Thyroid gland (tissue), 4 donors: Measurements from ENCODE around the gene RNF113B. TPM values are rescaled to one million over a fixed set of nuclear protein-coding genes. Genes with fewer than 3 reads are reported as not detected.
A peak's percentile ranks its signal among the peaks of the same experiment; 100 is the strongest.

ENCODE experiments used
- DNase-seq, 2 donors: peaks; one replicate each; pipeline ENCODE4 v3.0.0-alpha.2; 2019
- H3K27ac ChIP-seq, 3 donors: fragments of 200-600 bp; sonication (generic); 1 replicate in 2 of 3; 2 replicates in 1 of 3; pipeline ENCODE4 v1.5.1; 2016 to 2019; ENCODE audit warnings: mild to moderate bottlenecking in 1 of 3, moderate library complexity in 1 of 3
- H3K27me3 ChIP-seq: fragments of 200-600 bp; sonication (generic); one replicate; pipeline ENCODE4 v1.5.1; 2019
- H3K36me3 ChIP-seq, 2 donors: fragments of 200-600 bp; sonication (generic); one replicate each; pipeline ENCODE4 v1.5.1; 2016 to 2019
- H3K4me1 ChIP-seq, 2 donors: fragments of 200-600 bp; sonication (generic); one replicate each; pipeline ENCODE4 v1.5.1; 2017 to 2019
- H3K4me3 ChIP-seq, 3 donors: fragments of 200-600 bp; sonication (generic); replicated peaks in 1 of 3; 1 replicate in 2 of 3; 2 replicates in 1 of 3; pipeline ENCODE4 v1.5.1; 2016; ENCODE audit warnings: mild to moderate bottlenecking in 1 of 3
- H3K9me3 ChIP-seq: fragments of 200-600 bp; sonication (generic); one replicate; pipeline ENCODE4 v1.5.1; 2017
- CTCF ChIP-seq, 6 experiments: fragments of 200-600 bp in 3 of 6; fragments of 450-650 bp in 3 of 6; sonication (generic) in 3 of 6; IDR thresholded peaks; one replicate each; pipeline ENCODE4 v1.5.1; 2016 to 2019; ENCODE audit warnings: antibody characterized with exemption in 6 of 6, mild to moderate bottlenecking in 2 of 6, inconsistent platforms in 1 of 6, moderate library complexity in 1 of 6
- POLR2A ChIP-seq, 2 donors: fragments of 450-650 bp; IDR thresholded peaks; one replicate each; pipeline ENCODE4 v1.6.1; 2017; ENCODE audit warnings: antibody characterized with exemption in 2 of 2, mild to moderate bottlenecking in 2 of 2, moderate library complexity in 1 of 2
- WGBS, 2 donors: methylation state at CpG; one replicate each; pipeline ENCODE4 v1.1.5; 2017; 5-methylcytosine and 5-hydroxymethylcytosine counted together
- intact Hi-C: fragments of 100-400 bp; cut with DNase I; formaldehyde crosslinking; loops from one replicate; pipeline ENCODE4 v1.15.1; 2023
- total RNA-seq, 4 donors: library from RNA; depleted of rRNA; stranded (reverse); fragments of >200 nt; gene quantifications; one replicate each; pipeline ENCODE4 v1.2.3, GENCODE V29; 2016

Gene RNF113B
- total RNA-seq, 4 donors from 2014 or later = not detected

- peak overlapping the region; percentile 80 to 95 (median 93) for H3K27ac ChIP-seq
- intact Hi-C loops = loop anchor here (10.0 kb wide), 1 partner anchor 69 kb away; no protein-coding TSS in a partner anchor
- no peaks in the 10 kb centered on the region for H3K36me3 ChIP-seq
- TF ChIP-seq CTCF (IDR thresholded peaks at IDR 0.05) (no peak), POLR2A (IDR thresholded peaks at IDR 0.05) (no peak)
- no peaks in the 10 kb centered on the region for H3K27me3 ChIP-seq
- no peak overlapping the region for H3K4me3 ChIP-seq
- peak; percentile 76 to 81 for DNase-seq
- H3K9me3 ChIP-seq = no peaks in the 10 kb centered on the region
- H3K4me1 ChIP-seq = peaks cover 53 to 64% of the 10 kb centered on the region in 2 donors
Measured at GRCh38 chr13:98223741-98224140, 46.7 kb upstream of the RNF113B start.

- Histone ChIP-seq H3K36me3 (no peaks in the 10 kb centered on the region), H3K27me3 (no peaks in the 10 kb centered on the region), H3K4me3 (no peak overlapping the region), H3K9me3 (no peaks in the 10 kb centered on the region), H3K27ac (peak overlapping the region; percentile 80 to 95 (median 93)), H3K4me1 (peaks cover 53 to 70% of the 10 kb centered on the region in 2 donors)
- DNase-seq = no peak
- intact Hi-C loops = loop anchor here (10.0 kb wide), 1 partner anchor 68 kb away; no protein-coding TSS in a partner anchor
- 82 to 90% methylated on average over 7 of the region's 7 CpGs for WGBS, 2 donors
- TF ChIP-seq CTCF (IDR thresholded peaks at IDR 0.05) (no peak), POLR2A (IDR thresholded peaks at IDR 0.05) (no peak)
Measured at GRCh38 chr13:98222816-98223215, 45.7 kb upstream of the RNF113B start.

- no peak for TF ChIP-seq CTCF (IDR thresholded peaks at IDR 0.05)
- TF ChIP-seq POLR2A (IDR thresholded peaks at IDR 0.05) = no peak
- WGBS, 2 donors = 69 to 79% methylated on average over 5 of the region's 5 CpGs
- H3K36me3 ChIP-seq = no peaks in the 10 kb centered on the region
- no peaks in the 10 kb centered on the region for H3K9me3 ChIP-seq
- peak overlapping the region; percentile 80 to 95 (median 84) for H3K27ac ChIP-seq
- intact Hi-C loops = loop anchor here (10.0 kb wide), 1 partner anchor 67 kb away; no protein-coding TSS in a partner anchor
- H3K4me1 ChIP-seq = peaks cover 57 to 77% of the 10 kb centered on the region in 2 donors
- H3K4me3 ChIP-seq = no peak overlapping the region
- DNase-seq = no peak
- no peaks in the 10 kb centered on the region for H3K27me3 ChIP-seq
Measured at GRCh38 chr13:98222081-98222554, 45.0 kb upstream of the RNF113B start.

- H3K27ac ChIP-seq = peak overlapping the region; percentile 80 to 95 (median 84)
- intact Hi-C loops = loop anchor here (10.0 kb wide), 1 partner anchor 66 kb away; no protein-coding TSS in a partner anchor
Measured at GRCh38 chr13:98221234-98221633, 44.2 kb upstream of the RNF113B start.

More at GRCh38 chr13:98221234-98221633, 44.2 kb upstream of the RNF113B start:
- Histone ChIP-seq H3K27me3 (no peaks in the 10 kb centered on the region), H3K36me3 (no peaks in the 10 kb centered on the region), H3K4me3 (no peak overlapping the region), H3K4me1 (peaks cover 65 to 86% of the 10 kb centered on the region in 2 donors), H3K9me3 (no peaks in the 10 kb centered on the region)
- TF ChIP-seq CTCF (IDR thresholded peaks at IDR 0.05) (no peak), POLR2A (IDR thresholded peaks at IDR 0.05) (no peak)
- WGBS, 2 donors = 48 to 59% methylated on average over 6 of the region's 6 CpGs
- DNase-seq = no peak
